DOHH2 (cell line): ENCODE data around the gene EPN3.

Experiments used
- H3F3A ChIP-seq: fragments of 200-600 bp; sonication (generic), shearing (Covaris generic); 2 replicates; pipeline ENCODE4 v1.6.0; 2016; ENCODE audit warnings: antibody characterized with exemption, mild to moderate bottlenecking; ENCODE audit not compliant: control insufficient read depth, insufficient read depth
- H3K27ac ChIP-seq: fragments of 200-600 bp; sonication (generic); 2 replicates; pipeline ENCODE4 v1.5.1; 2014; ENCODE audit warnings: low read depth, mild to moderate bottlenecking, low read length, moderate library complexity
- H3K27me3 ChIP-seq: fragments of 200-600 bp; sonication (generic); 2 replicates; pipeline ENCODE4 v1.6.1; 2014; ENCODE audit warnings: mild to moderate bottlenecking, low read length, mixed read lengths; ENCODE audit not compliant: control insufficient read depth
- H3K36me3 ChIP-seq: fragments of 200-600 bp; sonication (generic); 2 replicates; pipeline ENCODE4 v1.6.1; 2014; ENCODE audit warnings: mild to moderate bottlenecking, low read length, moderate library complexity, mixed read lengths; ENCODE audit not compliant: control insufficient read depth
- H3K4me1 ChIP-seq: fragments of 200-600 bp; sonication (generic); 2 replicates; pipeline ENCODE4 v1.6.1; 2014; ENCODE audit warnings: mild to moderate bottlenecking, low read length, mixed read lengths; ENCODE audit not compliant: control insufficient read depth
- H3K4me2 ChIP-seq: fragments of 200-600 bp; sonication (generic); 2 replicates; pipeline ENCODE4 v1.6.0; 2014; ENCODE audit warnings: mild to moderate bottlenecking, low read length, moderate library complexity
- H3K4me3 ChIP-seq: fragments of 200-600 bp; sonication (generic); 2 replicates; pipeline ENCODE4 v1.5.1; 2014; ENCODE audit warnings: mild to moderate bottlenecking, low read length, mixed read lengths
- H3K79me2 ChIP-seq: fragments of 200-600 bp; sonication (generic); 2 replicates; pipeline ENCODE4 v1.6.1; 2014; ENCODE audit warnings: mild to moderate bottlenecking, low read length, mixed read lengths; ENCODE audit not compliant: control insufficient read depth
- H3K9me2 ChIP-seq: fragments of 200-600 bp; sonication (generic); replicated peaks from 2 replicates; pipeline ENCODE4 v1.6.1; 2014; ENCODE audit warnings: mild to moderate bottlenecking, low read length, mixed read lengths; ENCODE audit not compliant: control insufficient read depth
- H3K9me3 ChIP-seq: fragments of 200-600 bp; sonication (generic); 2 replicates; pipeline ENCODE4 v1.6.1; 2014; ENCODE audit warnings: antibody characterized with exemption, low read length, mixed read lengths; ENCODE audit not compliant: control insufficient read depth, insufficient read depth
- H4K20me1 ChIP-seq: fragments of 200-600 bp; sonication (generic); 2 replicates; pipeline ENCODE4 v1.6.0; 2014; ENCODE audit warnings: low read depth, mild to moderate bottlenecking, antibody characterized with exemption, low read length, moderate library complexity; ENCODE audit not compliant: control insufficient read depth, insufficient read depth
- EZH2phosphoT487 ChIP-seq: fragments of 200-600 bp; sonication (generic); IDR thresholded peaks from 2 replicates; pipeline ENCODE4 v1.6.1; 2017; ENCODE audit warnings: borderline replicate concordance, mild to moderate bottlenecking, antibody characterized with exemption, low read length, moderate library complexity, mixed read lengths
- TF ChIP-seq, protein P1 (sequence below): fragments of 200-600 bp; sonication (generic); IDR thresholded peaks from one replicate; pipeline ENCODE4 v1.5.1; 2014; ENCODE audit warnings: antibody characterized with exemption, mild to moderate bottlenecking, low read depth, low read length; ENCODE audit not compliant: poor library complexity, severe bottlenecking

EPN3 gene

DNA sequence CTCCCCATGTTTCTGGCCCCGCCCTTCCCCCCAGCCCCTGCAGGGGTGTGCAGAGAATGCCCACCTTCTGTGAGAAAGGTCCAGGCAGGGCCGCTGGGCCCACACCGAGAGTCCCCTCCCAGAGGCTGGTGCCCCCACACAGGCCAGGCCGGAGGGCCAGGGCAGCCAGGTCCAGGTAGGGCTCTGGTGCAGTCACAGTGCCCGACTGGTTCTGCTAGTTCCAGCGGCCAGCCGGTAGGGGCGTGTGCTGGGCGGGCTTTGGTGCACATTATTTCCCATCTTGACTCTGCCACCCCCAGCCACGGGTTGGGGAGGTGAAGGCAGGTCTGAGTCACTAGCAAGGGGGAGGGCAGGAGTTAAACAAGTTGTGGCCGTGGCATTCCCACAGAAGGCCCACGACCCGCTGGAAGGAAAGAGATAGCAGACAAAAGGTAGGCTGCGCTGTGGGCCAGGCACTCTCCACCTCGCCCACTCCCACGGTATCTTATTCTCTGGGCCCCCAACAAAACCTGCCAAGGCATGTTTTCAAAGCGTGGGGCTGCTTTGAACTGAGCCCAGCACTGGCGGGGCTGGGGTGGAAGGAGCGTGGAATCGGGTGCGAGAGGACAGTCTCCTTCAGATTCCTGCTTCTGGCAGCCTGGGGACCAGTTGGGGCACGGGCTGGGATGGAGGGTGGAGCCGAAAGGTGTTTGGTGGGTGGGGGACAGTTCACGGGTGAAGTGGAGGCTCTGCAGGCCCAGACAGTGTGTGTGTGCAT is 1.9 kb downstream of the EPN3 start:
- H3K27ac ChIP-seq: no peak overlapping the region
- no peak overlapping the region for H3K4me3 ChIP-seq
- no peaks in the 10 kb centered on the region for H3K9me3 ChIP-seq
- H3K36me3 ChIP-seq: no peaks in the 10 kb centered on the region
- no peak for TF ChIP-seq EZH2phosphoT487
- TF ChIP-seq, protein P1, sequence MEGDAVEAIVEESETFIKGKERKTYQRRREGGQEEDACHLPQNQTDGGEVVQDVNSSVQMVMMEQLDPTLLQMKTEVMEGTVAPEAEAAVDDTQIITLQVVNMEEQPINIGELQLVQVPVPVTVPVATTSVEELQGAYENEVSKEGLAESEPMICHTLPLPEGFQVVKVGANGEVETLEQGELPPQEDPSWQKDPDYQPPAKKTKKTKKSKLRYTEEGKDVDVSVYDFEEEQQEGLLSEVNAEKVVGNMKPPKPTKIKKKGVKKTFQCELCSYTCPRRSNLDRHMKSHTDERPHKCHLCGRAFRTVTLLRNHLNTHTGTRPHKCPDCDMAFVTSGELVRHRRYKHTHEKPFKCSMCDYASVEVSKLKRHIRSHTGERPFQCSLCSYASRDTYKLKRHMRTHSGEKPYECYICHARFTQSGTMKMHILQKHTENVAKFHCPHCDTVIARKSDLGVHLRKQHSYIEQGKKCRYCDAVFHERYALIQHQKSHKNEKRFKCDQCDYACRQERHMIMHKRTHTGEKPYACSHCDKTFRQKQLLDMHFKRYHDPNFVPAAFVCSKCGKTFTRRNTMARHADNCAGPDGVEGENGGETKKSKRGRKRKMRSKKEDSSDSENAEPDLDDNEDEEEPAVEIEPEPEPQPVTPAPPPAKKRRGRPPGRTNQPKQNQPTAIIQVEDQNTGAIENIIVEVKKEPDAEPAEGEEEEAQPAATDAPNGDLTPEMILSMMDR: no peak
- H3F3A ChIP-seq: no peaks in the 10 kb centered on the region
- H3K27me3 ChIP-seq: peaks cover 40% of the 10 kb centered on the region
- no peak overlapping the region for H3K4me2 ChIP-seq
- H3K4me1 ChIP-seq: no peaks in the 10 kb centered on the region
- no peaks in the 10 kb centered on the region for H3K79me2 ChIP-seq
- no peaks in the 10 kb centered on the region for H3K9me2 ChIP-seq
- no peaks in the 10 kb centered on the region for H4K20me1 ChIP-seq

DNA sequence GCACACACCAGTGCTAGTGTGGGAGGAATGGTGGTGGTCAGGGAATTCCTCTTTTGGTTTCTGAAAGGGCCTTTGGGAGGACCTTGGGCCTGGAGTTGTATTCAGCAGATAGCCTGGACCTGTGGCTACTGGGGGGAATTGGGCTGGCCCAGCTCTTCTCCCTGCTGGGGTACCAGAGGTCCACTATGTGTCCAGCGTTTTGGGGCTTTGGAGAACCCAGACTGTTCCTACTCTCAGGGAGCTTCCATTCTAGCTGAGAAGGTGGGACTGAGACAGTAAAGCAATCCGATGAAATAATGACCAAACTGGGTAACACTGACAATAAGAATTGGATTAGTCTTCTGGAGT is 2.4 kb downstream of the EPN3 start:
- no peak overlapping the region for H3K4me3 ChIP-seq
- H3K27ac ChIP-seq: no peak overlapping the region
- no peaks in the 10 kb centered on the region for H3K79me2 ChIP-seq
- H3K4me1 ChIP-seq: no peaks in the 10 kb centered on the region
- no peaks in the 10 kb centered on the region for H3K36me3 ChIP-seq
- TF ChIP-seq EZH2phosphoT487: no peak
- no peaks in the 10 kb centered on the region for H3F3A ChIP-seq
- H3K27me3 ChIP-seq: peaks cover 40% of the 10 kb centered on the region
- no peaks in the 10 kb centered on the region for H4K20me1 ChIP-seq
- H3K4me2 ChIP-seq: no peak overlapping the region
- H3K9me2 ChIP-seq: no peaks in the 10 kb centered on the region
- no peaks in the 10 kb centered on the region for H3K9me3 ChIP-seq

DNA sequence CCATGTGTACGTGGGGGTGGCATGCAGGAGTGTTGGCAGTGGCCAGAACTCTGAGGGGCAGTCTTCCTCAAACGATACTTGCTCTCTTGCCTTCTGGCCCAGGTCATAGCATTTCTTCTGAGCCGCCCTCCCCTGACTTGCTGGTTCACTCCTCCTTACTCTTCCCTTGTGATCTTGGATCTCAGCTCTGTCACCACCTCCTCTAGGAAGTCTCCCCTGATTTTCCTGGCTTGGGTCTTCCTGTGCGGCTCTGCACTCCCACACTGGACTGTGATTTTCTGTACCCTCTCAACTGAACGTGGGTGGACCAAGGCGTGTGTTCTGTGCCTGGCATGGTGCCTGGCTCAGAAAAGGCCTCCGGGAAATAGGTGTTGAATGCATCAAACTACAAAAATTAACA is 2.9 kb downstream of the EPN3 start:
- TF ChIP-seq, protein P1: no peak
- no peak for TF ChIP-seq EZH2phosphoT487
- no peak overlapping the region for H3K27ac ChIP-seq
- H3K4me2 ChIP-seq: no peak overlapping the region
- H3K4me1 ChIP-seq: no peaks in the 10 kb centered on the region
- H3K4me3 ChIP-seq: no peak overlapping the region
- H4K20me1 ChIP-seq: no peaks in the 10 kb centered on the region
- H3F3A ChIP-seq: no peaks in the 10 kb centered on the region
- no peaks in the 10 kb centered on the region for H3K9me3 ChIP-seq
- peaks cover 40% of the 10 kb centered on the region for H3K27me3 ChIP-seq
- H3K36me3 ChIP-seq: no peaks in the 10 kb centered on the region
- H3K79me2 ChIP-seq: no peaks in the 10 kb centered on the region
- H3K9me2 ChIP-seq: no peaks in the 10 kb centered on the region

DNA sequence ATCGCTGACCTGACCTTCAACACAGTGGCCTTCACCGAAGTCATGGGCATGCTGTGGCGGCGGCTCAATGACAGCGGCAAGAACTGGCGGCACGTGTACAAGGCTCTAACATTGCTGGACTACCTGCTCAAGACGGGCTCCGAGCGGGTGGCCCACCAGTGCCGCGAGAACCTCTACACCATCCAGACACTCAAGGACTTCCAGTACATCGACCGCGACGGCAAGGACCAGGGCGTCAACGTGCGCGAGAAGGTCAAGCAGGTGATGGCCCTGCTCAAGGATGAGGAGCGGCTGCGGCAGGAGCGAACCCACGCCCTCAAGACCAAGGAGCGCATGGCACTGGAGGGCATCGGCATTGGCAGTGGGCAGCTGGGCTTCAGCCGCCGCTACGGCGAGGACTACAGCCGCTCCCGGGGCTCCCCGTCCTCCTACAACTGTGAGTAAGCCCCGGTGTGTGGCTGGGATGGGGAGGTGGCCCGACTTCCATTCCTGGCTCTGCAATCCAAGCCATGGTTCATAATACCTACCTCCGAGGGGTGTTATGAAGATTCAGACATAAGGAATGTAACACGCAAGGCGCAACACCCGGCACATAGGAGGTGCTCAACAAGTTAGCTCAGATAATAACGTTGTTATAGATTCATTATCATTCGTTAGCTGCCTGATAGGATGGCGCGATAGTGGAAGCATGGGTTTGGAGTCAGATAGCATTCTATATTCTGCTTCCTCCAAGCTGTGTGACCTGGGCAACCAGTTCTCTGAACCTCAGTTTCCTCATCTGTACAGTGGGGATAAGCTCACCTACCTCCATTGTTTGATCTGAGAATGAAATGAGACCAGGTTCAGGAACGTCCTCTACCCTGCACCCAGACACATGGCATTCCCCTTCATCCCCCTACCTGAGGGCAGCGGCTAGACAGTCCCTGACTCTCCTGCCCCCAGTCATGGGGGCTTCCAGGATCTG is 4.4 kb downstream of the EPN3 start:
- Histone ChIP-seq H3K9me2 (no peaks in the 10 kb centered on the region), H3K9me3 (no peaks in the 10 kb centered on the region), H3K4me3 (no peak overlapping the region), H3K36me3 (no peaks in the 10 kb centered on the region), H3K79me2 (no peaks in the 10 kb centered on the region), H4K20me1 (no peaks in the 10 kb centered on the region), H3F3A (no peaks in the 10 kb centered on the region), H3K4me1 (peaks cover 9% of the 10 kb centered on the region), H3K27me3 (peaks cover 36% of the 10 kb centered on the region), H3K27ac (no peak overlapping the region), H3K4me2 (no peak overlapping the region)
- TF ChIP-seq, protein P1: no peak
- no peak for TF ChIP-seq EZH2phosphoT487
